Psoas muscle (tissue), 8 donors: Measurements from ENCODE around the gene FGD5. TPM values are rescaled to one million over a fixed set of nuclear protein-coding genes. Genes with fewer than 3 reads are reported as not detected.

ENCODE experiments used
- ATAC-seq, 4 donors: fragments of 200-7000 bp; cut with Tn5 transposase; one replicate each; pipeline ENCODE4 v1.9.1; 2020; ENCODE audit warnings: moderate library complexity in 3 of 4, mild to moderate bottlenecking in 2 of 4
- DNase-seq, 2 donors: peaks; one replicate each; pipeline ENCODE4 v3.0.0-alpha.2; 2020
- H3K27ac ChIP-seq: fragments of 200-600 bp; one replicate; pipeline ENCODE4 v1.8.0; 2022
- H3K27me3 ChIP-seq, 3 donors: fragments of 200-600 bp in 1 of 3; one replicate each; pipeline versions ENCODE4 v1.6.1 to v1.8.0; 2013 to 2022; ENCODE audit warnings: low read length in 2 of 3, mild to moderate bottlenecking in 2 of 3, moderate library complexity in 1 of 3; ENCODE audit not compliant: insufficient read depth in 3 of 3
- H3K36me3 ChIP-seq, 2 donors: fragments of 200-600 bp in 1 of 2; one replicate each; pipeline versions ENCODE4 v1.6.1 to v1.8.0; 2013 to 2022; ENCODE audit warnings: low read depth in 1 of 2, mild to moderate bottlenecking in 1 of 2, moderate library complexity in 1 of 2; ENCODE audit not compliant: insufficient read depth in 1 of 2
- H3K4me1 ChIP-seq: fragments of 200-600 bp; one replicate; pipeline ENCODE4 v1.8.0; 2022
- H3K4me3 ChIP-seq: fragments of 200-600 bp; one replicate; pipeline ENCODE4 v1.8.0; 2022; ENCODE audit warnings: mild to moderate bottlenecking
- H3K9me3 ChIP-seq: fragments of 200-600 bp; one replicate; pipeline ENCODE4 v1.8.0; 2022
- WGBS, 3 donors: extraction: QIAGEN DNeasy Blood & Tissue Kit; methylation state at CpG; one replicate each; pipeline versions ENCODE4 v1.1.6 to v1.1.7; 2013; 5-methylcytosine and 5-hydroxymethylcytosine counted together
- intact Hi-C, 2 donors: fragments of 100-400 bp; cut with DNase I; formaldehyde crosslinking; loops; one replicate each; pipeline versions ENCODE4 v1.11.0 to v1.14.2; 2022
- polyA plus RNA-seq, 3 donors: library from polyadenylated mRNA; stranded (reverse); fragments of 200-250 nt; gene quantifications; one replicate each; pipeline ENCODE4 v1.2.3, GENCODE V29; 2013
- total RNA-seq, 4 donors: library from RNA; stranded (reverse); fragmentation: NEBNext Ultra II Directional in 2 of 4; extraction: Animal tissue kit (Norgen Biotek cat#: 25700) in 2 of 4; gene quantifications; one replicate each; pipeline versions ENCODE4 v1.2.1 to v1.2.4, GENCODE V29; 2021 to 2023
- TF ChIP-seq, protein P1 (sequence below): fragments of 200-600 bp; IDR thresholded peaks from one replicate; pipeline ENCODE4 v1.8.0; 2022; ENCODE audit warnings: antibody characterized with exemption
- donor health status: healthy with polysubstance abuse.
- donor health status: DM: no; HTN: no; CAD: no; lungs with moderate emphysema.
- donor health status: Bipolar disorder and iron deficiency.
- donor health status: healthy.
- donor health status: DM: yes; HTN: yes; CAD: no.
- donor health status: DM: no; HTN: no; CAD: no.
- donor health status: DM: no; HTN: no; CAD: no.
- donor health status: DM: yes; HTN: yes; CAD: no.

The FGD5 gene
- total and polyA plus RNA-seq, 7 donors: 3.6 to 14.6 (median 6.4) TPM

DNA sequence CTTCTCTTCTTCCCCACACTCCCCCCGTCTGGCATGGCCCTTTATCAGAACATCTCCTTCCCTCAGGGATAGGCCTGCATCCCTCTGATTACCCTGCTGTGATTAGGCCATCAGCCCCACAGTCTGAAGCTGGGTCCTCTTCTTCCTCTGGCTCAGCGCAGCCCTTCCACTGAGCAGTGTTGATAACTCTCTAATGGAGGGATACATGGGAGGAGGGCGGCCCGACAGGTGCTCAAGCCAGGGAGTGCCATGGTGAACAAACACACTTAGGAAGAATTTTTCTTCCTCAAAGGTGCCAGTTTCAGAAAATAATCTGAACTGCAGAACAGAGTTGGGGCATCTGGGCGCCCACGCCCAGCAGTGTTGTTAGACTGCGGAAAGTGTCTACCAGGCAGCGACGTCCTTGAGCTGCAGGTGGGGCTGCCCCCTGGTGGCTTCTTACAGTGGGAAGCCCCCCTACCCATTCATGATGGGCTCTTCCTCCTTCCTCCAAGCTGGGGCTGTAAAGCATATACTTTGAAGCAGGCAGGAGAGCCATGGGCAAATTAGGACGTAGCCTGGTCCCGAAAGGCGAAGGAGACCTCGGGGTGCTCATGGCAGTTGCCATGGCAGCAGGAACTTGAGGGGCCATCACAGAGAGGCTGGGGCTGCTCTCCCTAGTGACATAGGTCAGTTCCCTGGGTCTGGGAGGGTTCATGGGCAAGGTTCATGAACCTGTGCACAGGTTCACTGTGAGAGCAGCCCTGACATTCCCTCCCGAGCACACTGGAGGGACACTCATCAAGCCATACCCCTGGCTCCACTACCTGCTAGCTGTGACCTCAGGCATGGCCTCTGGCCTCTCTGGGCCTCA lies 95.4 kb downstream of the FGD5 start:
- intact Hi-C loops: no loop called here
- no peak for DNase-seq

GRCh38 chr3:14914779-14915117 lies 96.0 kb downstream of the FGD5 start:
- Histone ChIP-seq H3K4me3 (no peak overlapping the region), H3K27ac (no peak overlapping the region), H3K9me3 (no peaks in the 10 kb centered on the region), H3K36me3 (peaks cover 0 to 9% of the 10 kb centered on the region in 2 donors), H3K4me1 (no peaks in the 10 kb centered on the region), H3K27me3 (no peaks in the 10 kb centered on the region)
- 62 to 63% (median 63%) methylated on average over 6 of the region's 6 CpGs for WGBS, 3 donors
- ATAC-seq (no peak), DNase-seq (no peak)
- intact Hi-C loops: loop anchor here (5.0 kb wide), 2 partner anchors 122 to 407 kb away; no protein-coding TSS in a partner anchor
- TF ChIP-seq, protein P1, sequence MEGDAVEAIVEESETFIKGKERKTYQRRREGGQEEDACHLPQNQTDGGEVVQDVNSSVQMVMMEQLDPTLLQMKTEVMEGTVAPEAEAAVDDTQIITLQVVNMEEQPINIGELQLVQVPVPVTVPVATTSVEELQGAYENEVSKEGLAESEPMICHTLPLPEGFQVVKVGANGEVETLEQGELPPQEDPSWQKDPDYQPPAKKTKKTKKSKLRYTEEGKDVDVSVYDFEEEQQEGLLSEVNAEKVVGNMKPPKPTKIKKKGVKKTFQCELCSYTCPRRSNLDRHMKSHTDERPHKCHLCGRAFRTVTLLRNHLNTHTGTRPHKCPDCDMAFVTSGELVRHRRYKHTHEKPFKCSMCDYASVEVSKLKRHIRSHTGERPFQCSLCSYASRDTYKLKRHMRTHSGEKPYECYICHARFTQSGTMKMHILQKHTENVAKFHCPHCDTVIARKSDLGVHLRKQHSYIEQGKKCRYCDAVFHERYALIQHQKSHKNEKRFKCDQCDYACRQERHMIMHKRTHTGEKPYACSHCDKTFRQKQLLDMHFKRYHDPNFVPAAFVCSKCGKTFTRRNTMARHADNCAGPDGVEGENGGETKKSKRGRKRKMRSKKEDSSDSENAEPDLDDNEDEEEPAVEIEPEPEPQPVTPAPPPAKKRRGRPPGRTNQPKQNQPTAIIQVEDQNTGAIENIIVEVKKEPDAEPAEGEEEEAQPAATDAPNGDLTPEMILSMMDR: no peak

More for the DNA sequence above, 95.4 kb downstream of the FGD5 start:
- no peak for ATAC-seq
- Histone ChIP-seq H3K27me3 (no peaks in the 10 kb centered on the region), H3K36me3 (peaks cover 0 to 9% of the 10 kb centered on the region in 2 donors), H3K4me1 (no peaks in the 10 kb centered on the region), H3K27ac (no peak overlapping the region), H3K9me3 (no peaks in the 10 kb centered on the region), H3K4me3 (no peak overlapping the region)
- TF ChIP-seq, protein P1: no peak
- WGBS, 3 donors: 88 to 91% (median 89%) methylated on average over 14 of the region's 14 CpGs

GRCh38 chr3:14915636-14916222 lies 97.0 kb downstream of the FGD5 start:
- ATAC-seq (peak in 1 of 4 donors; percentile 57), DNase-seq (no peak)
- no peak overlapping the region for H3K27ac ChIP-seq
- 65 to 83% (median 79%) methylated on average over 3 of the region's 3 CpGs for WGBS, 3 donors
- no peaks in the 10 kb centered on the region for H3K27me3 ChIP-seq
- H3K4me3 ChIP-seq: no peak overlapping the region
- intact Hi-C loops: loop anchor here (5.0 kb wide), 2 partner anchors 123 to 408 kb away; no protein-coding TSS in a partner anchor
- peaks cover 0 to 9% of the 10 kb centered on the region in 2 donors for H3K36me3 ChIP-seq
- H3K4me1 ChIP-seq: no peaks in the 10 kb centered on the region
- no peaks in the 10 kb centered on the region for H3K9me3 ChIP-seq
- TF ChIP-seq, protein P1: peak; percentile 6

GRCh38 chr3:14918356-14918860 lies 99.6 kb downstream of the FGD5 start:
- no peak overlapping the region for H3K27ac ChIP-seq
- DNase-seq (no peak), ATAC-seq (no peak)
- peaks cover 0 to 4% of the 10 kb centered on the region in 2 donors for H3K36me3 ChIP-seq
- 86 to 89% (median 89%) methylated on average over 13 of the region's 13 CpGs for WGBS, 3 donors
- intact Hi-C loops: loop anchor here (5.0 kb wide), 2 partner anchors 126 to 411 kb away; no protein-coding TSS in a partner anchor
- TF ChIP-seq, protein P1: no peak
- H3K4me1 ChIP-seq: no peaks in the 10 kb centered on the region
- H3K4me3 ChIP-seq: no peak overlapping the region
- no peaks in the 10 kb centered on the region for H3K27me3 ChIP-seq
- H3K9me3 ChIP-seq: no peaks in the 10 kb centered on the region
